Prostate gland (tissue), 2 donors: ENCODE data around the gene NR3C1. TPM values are rescaled to one million over a fixed set of nuclear protein-coding genes. Genes with fewer than 3 reads are reported as not detected.

Experiments
- DNase-seq: peaks from one replicate; pipeline ENCODE4 v3.0.0-alpha.2; 2019; ENCODE audit warnings: low spot score
- H3K27ac ChIP-seq, 2 donors: fragments of 200-600 bp; sonication (generic); 2 replicates each; pipeline ENCODE4 v1.5.1; 2017 to 2019
- H3K27me3 ChIP-seq: fragments of 200-600 bp; sonication (generic); replicated peaks from 2 replicates; pipeline ENCODE4 v1.5.1; 2019; ENCODE audit not compliant: insufficient read depth
- H3K36me3 ChIP-seq, 2 donors: fragments of 200-600 bp; sonication (generic); 1 replicate in 1 of 2; 2 replicates in 1 of 2; pipeline versions ENCODE4 v1.5.1 to v1.8.1; 2017 to 2019
- H3K4me1 ChIP-seq: fragments of 200-600 bp; sonication (generic); replicated peaks from 2 replicates; pipeline ENCODE4 v1.5.1; 2019
- H3K4me3 ChIP-seq, 2 donors: fragments of 200-600 bp; sonication (generic); 2 replicates each; pipeline ENCODE4 v1.5.1; 2017 to 2019
- H3K9me3 ChIP-seq: fragments of 200-600 bp; sonication (generic); 2 replicates; pipeline ENCODE4 v1.5.1; 2017
- POLR2A ChIP-seq: fragments of 450-650 bp; IDR thresholded peaks from one replicate; pipeline ENCODE4 v1.6.1; 2016; ENCODE audit warnings: antibody characterized with exemption, mild to moderate bottlenecking
- POLR2AphosphoS5 ChIP-seq: sonication (generic); formaldehyde crosslinking; IDR thresholded peaks from one replicate; pipeline ENCODE4 v1.6.1; 2017; ENCODE audit warnings: antibody characterized with exemption
- WGBS: methylation state at CpG from one replicate; pipeline ENCODE4 v1.1.5; 2018; 5-methylcytosine and 5-hydroxymethylcytosine counted together
- intact Hi-C: fragments of 100-400 bp; cut with DNase I; formaldehyde crosslinking; loops from one replicate; pipeline ENCODE4 v1.14.2; 2022
- total RNA-seq, 2 donors: library from RNA; depleted of rRNA; stranded (reverse); fragments of >200 nt; gene quantifications; one replicate each; pipeline ENCODE4 v1.1.0, GENCODE V29; 2016
- TF ChIP-seq, protein P1 (sequence below), 4 experiments: fragments of 200-600 bp in 2 of 4; fragments of 450-650 bp in 2 of 4; sonication (generic) in 2 of 4; IDR thresholded peaks; 1 replicate in 3 of 4; 2 replicates in 1 of 4; pipeline ENCODE4 v1.5.1; 2016 to 2019; ENCODE audit warnings: antibody characterized with exemption in 4 of 4, mild to moderate bottlenecking in 2 of 4, moderate library complexity in 2 of 4

The NR3C1 gene
- total RNA-seq, 2 donors from 2014 or later = 42.4 to 55.5 TPM

- Histone ChIP-seq H3K4me1 (no peaks in the 10 kb centered on the region), H3K36me3 (no peaks in the 10 kb centered on the region), H3K9me3 (no peaks in the 10 kb centered on the region), H3K4me3 (no peak overlapping the region), H3K27me3 (no peaks in the 10 kb centered on the region), H3K27ac (no peak overlapping the region)
- TF ChIP-seq POLR2AphosphoS5 = no peak
- TF ChIP-seq, protein P1, sequence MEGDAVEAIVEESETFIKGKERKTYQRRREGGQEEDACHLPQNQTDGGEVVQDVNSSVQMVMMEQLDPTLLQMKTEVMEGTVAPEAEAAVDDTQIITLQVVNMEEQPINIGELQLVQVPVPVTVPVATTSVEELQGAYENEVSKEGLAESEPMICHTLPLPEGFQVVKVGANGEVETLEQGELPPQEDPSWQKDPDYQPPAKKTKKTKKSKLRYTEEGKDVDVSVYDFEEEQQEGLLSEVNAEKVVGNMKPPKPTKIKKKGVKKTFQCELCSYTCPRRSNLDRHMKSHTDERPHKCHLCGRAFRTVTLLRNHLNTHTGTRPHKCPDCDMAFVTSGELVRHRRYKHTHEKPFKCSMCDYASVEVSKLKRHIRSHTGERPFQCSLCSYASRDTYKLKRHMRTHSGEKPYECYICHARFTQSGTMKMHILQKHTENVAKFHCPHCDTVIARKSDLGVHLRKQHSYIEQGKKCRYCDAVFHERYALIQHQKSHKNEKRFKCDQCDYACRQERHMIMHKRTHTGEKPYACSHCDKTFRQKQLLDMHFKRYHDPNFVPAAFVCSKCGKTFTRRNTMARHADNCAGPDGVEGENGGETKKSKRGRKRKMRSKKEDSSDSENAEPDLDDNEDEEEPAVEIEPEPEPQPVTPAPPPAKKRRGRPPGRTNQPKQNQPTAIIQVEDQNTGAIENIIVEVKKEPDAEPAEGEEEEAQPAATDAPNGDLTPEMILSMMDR (IDR thresholded peaks at IDR 0.05) = no peak
- no peak for TF ChIP-seq POLR2A
- intact Hi-C loops = no loop called here
- no peak for DNase-seq
- 84% methylated on average over 7 of the region's 7 CpGs for WGBS
These were observed 148.7 kb downstream of the NR3C1 start for GRCh38 chr5:143254819-143255218.

DNA sequence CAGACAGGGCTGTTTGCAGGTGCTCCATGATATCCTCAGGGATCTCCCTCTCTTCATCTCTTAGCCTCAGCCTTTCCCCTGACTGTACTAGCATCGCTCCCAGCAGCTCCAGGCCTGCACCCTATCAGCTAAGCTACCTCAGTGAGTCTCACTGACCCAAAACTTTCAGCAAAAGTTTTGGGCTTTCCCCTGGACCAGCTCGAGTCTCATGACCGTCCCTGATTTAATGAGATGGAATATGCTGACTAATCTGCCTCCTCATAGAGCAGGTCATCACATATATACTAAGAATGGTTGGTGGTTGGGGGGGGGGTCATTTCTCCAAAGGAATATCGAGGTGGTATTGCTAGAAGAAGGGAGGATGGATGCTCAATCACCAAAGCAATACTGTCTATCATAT, 151.5 kb downstream of the NR3C1 start:
- Histone ChIP-seq H3K27ac (no peak overlapping the region), H3K36me3 (no peaks in the 10 kb centered on the region), H3K9me3 (no peaks in the 10 kb centered on the region), H3K4me3 (no peak overlapping the region), H3K27me3 (no peaks in the 10 kb centered on the region), H3K4me1 (peaks cover 3% of the 10 kb centered on the region)
- no peak for DNase-seq
- 98% methylated on average over 4 of the region's 4 CpGs for WGBS
- intact Hi-C loops = no loop called here
- TF ChIP-seq POLR2AphosphoS5 (no peak), POLR2A (no peak)
- TF ChIP-seq, protein P1 (IDR thresholded peaks at IDR 0.05) = no peak

GRCh38 chr5:143251190-143251589, 152.3 kb downstream of the NR3C1 start:
- intact Hi-C loops = no loop called here
- Histone ChIP-seq H3K36me3 (no peaks in the 10 kb centered on the region), H3K27me3 (no peaks in the 10 kb centered on the region), H3K27ac (no peak overlapping the region), H3K4me1 (peaks cover 3% of the 10 kb centered on the region), H3K9me3 (no peaks in the 10 kb centered on the region), H3K4me3 (no peak overlapping the region)
- DNase-seq = no peak
- WGBS = 95% methylated on average over 3 of the region's 3 CpGs
- TF ChIP-seq POLR2A = no peak
- no peak for TF ChIP-seq POLR2AphosphoS5
- TF ChIP-seq, protein P1 (IDR thresholded peaks at IDR 0.05) = no peak

- no peak for DNase-seq
- WGBS = 76% methylated on average over 2 of the region's 2 CpGs
- no peaks in the 10 kb centered on the region for H3K9me3 ChIP-seq
These were observed 153.6 kb downstream of the NR3C1 start for GRCh38 chr5:143249851-143250250.

More at GRCh38 chr5:143249851-143250250, 153.6 kb downstream of the NR3C1 start:
- H3K27me3 ChIP-seq = no peaks in the 10 kb centered on the region
- H3K4me1 ChIP-seq = peaks cover 3% of the 10 kb centered on the region
- TF ChIP-seq POLR2A (no peak), POLR2AphosphoS5 (no peak)
- TF ChIP-seq, protein P1 (IDR thresholded peaks at IDR 0.05) = no peak
- H3K27ac ChIP-seq = no peak overlapping the region
- intact Hi-C loops = loop anchor here (10.0 kb wide), 1 partner anchor 105 kb away; no protein-coding TSS in a partner anchor
- H3K4me3 ChIP-seq = no peak overlapping the region
- no peaks in the 10 kb centered on the region for H3K36me3 ChIP-seq
